ENCODE data around the gene GBX1. TPM values are rescaled to one million over a fixed set of nuclear protein-coding genes. Genes with fewer than 3 reads are reported as not detected.

GBX1 gene
- total and polyA plus RNA-seq, 12 donors = not detected

- TF ChIP-seq POLR2A (IDR thresholded peaks at IDR 0.05) = no peak
- peak; percentile 99 to 100 (median 100) for TF ChIP-seq CTCF (IDR thresholded peaks at IDR 0.05)
- H3K9me3 ChIP-seq (replicated peaks in 1 of 3) = no peaks in the 10 kb centered on the region
- H3K4me3 ChIP-seq = no peak overlapping the region
- peak; percentile 62 to 88 (median 79) for DNase-seq
- 16 to 21% (median 20%) methylated on average over 33 to 42 of the region's 42 CpGs for WGBS, 4 donors
- H3K4me1 ChIP-seq (replicated peaks in 1 of 2) = peaks cover 0 to 6% of the 10 kb centered on the region in 2 donors
- intact Hi-C loops (cut with DNase I) = loop anchor here (2.0 to 10.0 kb wide), 3 partner anchors 48 to 132 kb away; no protein-coding TSS in a partner anchor
- H3K27ac ChIP-seq = no peak overlapping the region
- no peaks in the 10 kb centered on the region for H3K36me3 ChIP-seq (replicated peaks in 1 of 2)
- H3K27me3 ChIP-seq = peaks cover 26% of the 10 kb centered on the region
Measured at GRCh38 chr7:151172273-151173141, 5.0 kb upstream of the GBX1 start.

- intact Hi-C loops (cut with DNase I) = no loop called here
- Histone ChIP-seq H3K4me1 (replicated peaks in 1 of 2) (peaks cover 8 to 13% of the 10 kb centered on the region in 2 donors), H3K4me3 (no peak overlapping the region), H3K36me3 (replicated peaks in 1 of 2) (no peaks in the 10 kb centered on the region), H3K27me3 (peaks cover 47% of the 10 kb centered on the region), H3K9me3 (replicated peaks in 1 of 3) (no peaks in the 10 kb centered on the region), H3K27ac (no peak overlapping the region)
- no peak for DNase-seq
- TF ChIP-seq POLR2A (IDR thresholded peaks at IDR 0.05) = no peak
- no peak for TF ChIP-seq CTCF (IDR thresholded peaks at IDR 0.05)
- 50 to 63% (median 56%) methylated on average over 10 of the region's 10 CpGs for WGBS, 4 donors
Measured at GRCh38 chr7:151168787-151169162, 1.3 kb upstream of the GBX1 start.

DNA sequence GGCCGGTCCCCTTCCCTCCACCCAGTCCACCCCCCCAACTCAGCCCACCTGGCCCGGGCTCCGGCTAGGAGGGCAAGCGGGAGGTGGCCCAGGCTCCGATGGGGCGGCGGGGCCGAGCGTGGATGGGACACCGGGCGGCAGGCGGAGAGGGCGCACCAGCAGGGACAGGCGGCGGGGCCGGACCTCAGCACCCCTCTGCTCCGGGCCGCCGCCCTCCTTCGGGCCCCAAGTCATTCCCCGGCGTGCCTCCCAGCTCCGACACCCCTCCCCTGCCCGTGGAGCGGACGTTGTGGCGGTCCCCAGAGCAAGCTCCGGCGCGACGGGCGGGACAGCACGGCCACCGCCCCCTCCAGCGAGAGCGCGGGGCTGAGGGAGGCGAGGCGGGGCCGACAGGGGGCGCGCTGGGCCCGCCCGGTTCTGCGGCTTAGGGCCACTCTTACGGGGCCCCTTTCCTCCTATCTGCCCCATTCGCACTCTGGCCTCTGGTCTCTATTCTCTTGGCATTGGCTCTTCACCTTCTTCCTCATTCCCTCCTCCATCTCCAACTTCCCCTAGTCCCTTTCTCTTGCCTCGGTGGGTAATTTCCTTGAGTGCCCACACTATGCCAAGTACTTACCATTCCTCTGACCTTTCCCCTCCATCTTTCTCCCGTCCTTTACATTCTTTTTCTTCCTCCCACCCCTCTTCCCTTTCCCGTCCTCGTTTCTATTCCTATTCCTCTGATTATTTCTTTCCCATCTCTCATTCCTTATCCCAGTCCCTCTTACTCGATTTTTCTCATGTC, 701 bp upstream of the GBX1 start:
- Histone ChIP-seq H3K9me3 (replicated peaks in 1 of 3) (no peaks in the 10 kb centered on the region), H3K36me3 (replicated peaks in 1 of 2) (no peaks in the 10 kb centered on the region), H3K4me1 (replicated peaks in 1 of 2) (peaks cover 8 to 13% of the 10 kb centered on the region in 2 donors), H3K27ac (no peak overlapping the region), H3K4me3 (peak overlapping the region in 1 of 4 donors; percentile 61), H3K27me3 (peaks cover 47% of the 10 kb centered on the region)
- DNase-seq = peak in 2 of 7 donors; percentile 26 to 34
- intact Hi-C loops (cut with DNase I) = no loop called here
- TF ChIP-seq CTCF (IDR thresholded peaks at IDR 0.05) (peak; percentile 26 to 60 (median 36)), POLR2A (IDR thresholded peaks at IDR 0.05) (no peak)
- WGBS, 4 donors = 3 to 10% (median 4%) methylated on average over 9 to 52 of the region's 52 CpGs

DNA sequence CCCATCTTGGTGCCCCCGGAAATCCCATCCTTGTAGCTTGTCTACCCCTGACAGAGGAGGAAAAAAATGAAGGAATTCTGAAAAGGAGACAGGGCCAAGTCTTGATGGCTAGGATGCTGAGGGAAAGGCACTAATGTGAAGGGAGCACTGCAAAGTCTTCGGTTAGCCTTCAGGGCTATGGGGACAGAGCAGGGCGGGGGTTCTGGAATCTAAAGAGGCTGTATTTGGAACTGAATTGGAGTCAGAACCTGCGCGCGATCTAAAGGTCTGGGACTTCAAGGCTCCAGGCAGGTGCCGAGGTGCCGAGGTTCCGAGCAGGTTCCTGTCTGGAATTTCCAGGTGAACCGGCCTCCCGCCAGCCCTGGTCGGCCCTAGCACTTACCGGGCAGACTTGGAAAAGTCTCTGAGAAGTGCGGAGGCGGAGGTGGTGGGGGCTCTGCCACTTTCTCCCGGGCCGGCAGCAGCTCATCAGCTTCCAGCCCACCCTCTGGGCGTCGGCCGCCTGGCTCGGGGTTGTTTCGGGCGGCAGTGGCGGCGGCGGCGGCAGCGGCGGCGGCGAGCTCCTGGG, 781 bp downstream of the GBX1 start:
- no peak overlapping the region for H3K27ac ChIP-seq
- no peaks in the 10 kb centered on the region for H3K36me3 ChIP-seq (replicated peaks in 1 of 2)
- H3K4me3 ChIP-seq = peak overlapping the region in 2 of 4 donors; percentile 11 to 61
- H3K9me3 ChIP-seq (replicated peaks in 1 of 3) = no peaks in the 10 kb centered on the region
- peaks cover 8 to 13% of the 10 kb centered on the region in 2 donors for H3K4me1 ChIP-seq (replicated peaks in 1 of 2)
- DNase-seq = no peak
- intact Hi-C loops (cut with DNase I) = no loop called here
- TF ChIP-seq CTCF (IDR thresholded peaks at IDR 0.05) = no peak
- TF ChIP-seq POLR2A (IDR thresholded peaks at IDR 0.05) = no peak
- 14 to 50% (median 26%) methylated on average over 6 to 31 of the region's 31 CpGs for WGBS, 4 donors
- H3K27me3 ChIP-seq = peaks cover 46% of the 10 kb centered on the region

All from adrenal gland (tissue), 12 donors.